Measurements from ENCODE around the gene CRKL.

The CRKL gene

GRCh38 chr22:20990184-20991180 lies 73.3 kb downstream of the CRKL start:
- H3K4me3 ChIP-seq (ENCODE audit: low read length), result no peak overlapping the region
- H2AFZ ChIP-seq (ENCODE audit: low read depth, low read length), result no peak overlapping the region
- no peaks in the 10 kb centered on the region for H3K27me3 ChIP-seq (ENCODE audit: low read depth, low read length)
- H3K79me2 ChIP-seq (ENCODE audit: low read length), result no peaks in the 10 kb centered on the region
- no peak overlapping the region for H3K4me2 ChIP-seq (ENCODE audit: low read length)
- no peaks in the 10 kb centered on the region for H4K20me1 ChIP-seq (ENCODE audit: insufficient read depth, low read length)
- no peaks in the 10 kb centered on the region for H3K9me3 ChIP-seq (ENCODE audit: insufficient read depth, low read length)
- H3K36me3 ChIP-seq (replicated peaks; ENCODE audit: low read depth, low read length), result peaks cover 28% of the 10 kb centered on the region
- no peak for TF ChIP-seq CTCF (IDR thresholded peaks at IDR 0.05; ENCODE audit: low read depth, low read length)
- TF ChIP-seq EZH2phosphoT487 (IDR thresholded peaks at IDR 0.05; ENCODE audit: low read depth), result no peak
- H3K27ac ChIP-seq (ENCODE audit: low read length), result no peak overlapping the region
- no peaks in the 10 kb centered on the region for H3K4me1 ChIP-seq (ENCODE audit: low read length)
- no peak overlapping the region for H3K9ac ChIP-seq (ENCODE audit: low read length)

- H3K9ac ChIP-seq (ENCODE audit: low read length), result no peak overlapping the region
- no peaks in the 10 kb centered on the region for H3K4me1 ChIP-seq (ENCODE audit: low read length)
- no peaks in the 10 kb centered on the region for H3K27me3 ChIP-seq (ENCODE audit: low read depth, low read length)
- TF ChIP-seq CTCF (IDR thresholded peaks at IDR 0.05; ENCODE audit: low read depth, low read length), result no peak
- TF ChIP-seq EZH2phosphoT487 (IDR thresholded peaks at IDR 0.05; ENCODE audit: low read depth), result no peak
- H3K4me2 ChIP-seq (ENCODE audit: low read length), result no peak overlapping the region
- peaks cover 23% of the 10 kb centered on the region for H3K36me3 ChIP-seq (replicated peaks; ENCODE audit: low read depth, low read length)
- H2AFZ ChIP-seq (ENCODE audit: low read depth, low read length), result no peak overlapping the region
- no peak overlapping the region for H3K27ac ChIP-seq (ENCODE audit: low read length)
- no peak overlapping the region for H3K4me3 ChIP-seq (ENCODE audit: low read length)
- H4K20me1 ChIP-seq (ENCODE audit: insufficient read depth, low read length), result no peaks in the 10 kb centered on the region
- H3K79me2 ChIP-seq (ENCODE audit: low read length), result no peaks in the 10 kb centered on the region
- H3K9me3 ChIP-seq (ENCODE audit: insufficient read depth, low read length), result no peaks in the 10 kb centered on the region
These were observed 74.2 kb downstream of the CRKL start for GRCh38 chr22:20991252-20992055.

- peaks cover 28% of the 10 kb centered on the region for H3K36me3 ChIP-seq (replicated peaks; ENCODE audit: low read depth, low read length)
- no peak overlapping the region for H2AFZ ChIP-seq (ENCODE audit: low read depth, low read length)
- H3K9me3 ChIP-seq (ENCODE audit: insufficient read depth, low read length), result no peaks in the 10 kb centered on the region
- H4K20me1 ChIP-seq (ENCODE audit: insufficient read depth, low read length), result no peaks in the 10 kb centered on the region
- no peaks in the 10 kb centered on the region for H3K4me1 ChIP-seq (ENCODE audit: low read length)
- no peaks in the 10 kb centered on the region for H3K79me2 ChIP-seq (ENCODE audit: low read length)
- no peaks in the 10 kb centered on the region for H3K27me3 ChIP-seq (ENCODE audit: low read depth, low read length)
- no peak overlapping the region for H3K4me3 ChIP-seq (ENCODE audit: low read length)
- TF ChIP-seq EZH2phosphoT487 (IDR thresholded peaks at IDR 0.05; ENCODE audit: low read depth) (no peak), CTCF (IDR thresholded peaks at IDR 0.05; ENCODE audit: low read depth, low read length) (no peak)
- H3K4me2 ChIP-seq (ENCODE audit: low read length), result no peak overlapping the region
- H3K9ac ChIP-seq (ENCODE audit: low read length), result no peak overlapping the region
- H3K27ac ChIP-seq (ENCODE audit: low read length), result no peak overlapping the region
These were observed 74.8 kb downstream of the CRKL start for GRCh38 chr22:20992056-20992442.
